ENCODE measurements around the gene KIF11.

- TF ChIP-seq EZH2 (IDR thresholded peaks at IDR 0.05; ENCODE audit: borderline replicate concordance, insufficient read depth, low read length, poor library complexity, severe bottlenecking) = no peak
- no peak for TF ChIP-seq TAF1 (IDR thresholded peaks at IDR 0.05; ENCODE audit: low read depth)
- TF ChIP-seq MXI1 (conservative IDR thresholded peaks at IDR 0.05; ENCODE audit: poor library complexity, severe bottlenecking) = no peak
- no peak for TF ChIP-seq CTCF (IDR thresholded peaks at IDR 0.05; ENCODE audit: poor library complexity, severe bottlenecking)
Observed at GRCh38 chr10:92677708-92678107, 84.8 kb downstream of the KIF11 start.

Measured in neural cell (in vitro differentiated cells).